ENCODE data around the gene SEC22A.

Gene SEC22A

GRCh38 chr3:123262226-123262625 is 60.5 kb downstream of the SEC22A start:
- H3K4me3 ChIP-seq (ENCODE audit: low read depth, low read length), result no peak overlapping the region
- H3K9me3 ChIP-seq (ENCODE audit: control insufficient read depth, low read length), result no peaks in the 10 kb centered on the region
- no peak for TF ChIP-seq CTCF (IDR thresholded peaks at IDR 0.05)
- no peak overlapping the region for H3K9ac ChIP-seq
- no peak overlapping the region for H2AFZ ChIP-seq
- H3K27ac ChIP-seq, result no peak overlapping the region
- no peaks in the 10 kb centered on the region for H3K36me3 ChIP-seq (ENCODE audit: control insufficient read depth, insufficient read depth, low read length)
- no peaks in the 10 kb centered on the region for H3K4me1 ChIP-seq
- H3K27me3 ChIP-seq (ENCODE audit: control insufficient read depth, insufficient read depth, low read length), result no peaks in the 10 kb centered on the region
- peak overlapping the region; percentile 50 for H3K4me2 ChIP-seq (ENCODE audit: low read length)
- H3K79me2 ChIP-seq, result no peaks in the 10 kb centered on the region

- H3K79me2 ChIP-seq, result no peaks in the 10 kb centered on the region
- no peak overlapping the region for H3K4me3 ChIP-seq (ENCODE audit: low read depth, low read length)
- TF ChIP-seq CTCF (IDR thresholded peaks at IDR 0.05), result no peak
- H3K4me1 ChIP-seq, result no peaks in the 10 kb centered on the region
- H3K4me2 ChIP-seq (ENCODE audit: low read length), result no peak overlapping the region
- no peak overlapping the region for H3K27ac ChIP-seq
- H2AFZ ChIP-seq, result no peak overlapping the region
- H3K36me3 ChIP-seq (ENCODE audit: control insufficient read depth, insufficient read depth, low read length), result no peaks in the 10 kb centered on the region
- H3K9me3 ChIP-seq (ENCODE audit: control insufficient read depth, low read length), result no peaks in the 10 kb centered on the region
- H3K27me3 ChIP-seq (ENCODE audit: control insufficient read depth, insufficient read depth, low read length), result no peaks in the 10 kb centered on the region
- no peak overlapping the region for H3K9ac ChIP-seq
Observed at GRCh38 chr3:123262868-123263267, 61.1 kb downstream of the SEC22A start.

- Histone ChIP-seq H3K4me3 (ENCODE audit: low read depth, low read length) (no peak overlapping the region), H3K27me3 (ENCODE audit: control insufficient read depth, insufficient read depth, low read length) (no peaks in the 10 kb centered on the region), H2AFZ (no peak overlapping the region), H3K79me2 (no peaks in the 10 kb centered on the region), H3K4me1 (no peaks in the 10 kb centered on the region), H3K27ac (no peak overlapping the region), H3K9me3 (ENCODE audit: control insufficient read depth, low read length) (no peaks in the 10 kb centered on the region), H3K36me3 (ENCODE audit: control insufficient read depth, insufficient read depth, low read length) (no peaks in the 10 kb centered on the region), H3K4me2 (ENCODE audit: low read length) (no peak overlapping the region), H3K9ac (no peak overlapping the region)
- TF ChIP-seq CTCF (IDR thresholded peaks at IDR 0.05), result no peak
Observed at GRCh38 chr3:123263941-123264340, 62.2 kb downstream of the SEC22A start.

- H3K36me3 ChIP-seq (ENCODE audit: control insufficient read depth, insufficient read depth, low read length), result no peaks in the 10 kb centered on the region
- H3K27ac ChIP-seq, result no peak overlapping the region
- no peaks in the 10 kb centered on the region for H3K79me2 ChIP-seq
- no peak for TF ChIP-seq CTCF (IDR thresholded peaks at IDR 0.05)
- H3K27me3 ChIP-seq (ENCODE audit: control insufficient read depth, insufficient read depth, low read length), result no peaks in the 10 kb centered on the region
- H3K4me1 ChIP-seq, result no peaks in the 10 kb centered on the region
- no peak overlapping the region for H2AFZ ChIP-seq
- no peak overlapping the region for H3K4me3 ChIP-seq (ENCODE audit: low read depth, low read length)
- no peak overlapping the region for H3K4me2 ChIP-seq (ENCODE audit: low read length)
- no peaks in the 10 kb centered on the region for H3K9me3 ChIP-seq (ENCODE audit: control insufficient read depth, low read length)
- H3K9ac ChIP-seq, result no peak overlapping the region
Observed at GRCh38 chr3:123267821-123268220, 66.1 kb downstream of the SEC22A start.

GRCh38 chr3:123270818-123271217 is 69.1 kb downstream of the SEC22A start:
- Histone ChIP-seq H3K27me3 (ENCODE audit: control insufficient read depth, insufficient read depth, low read length) (no peaks in the 10 kb centered on the region), H3K4me1 (no peaks in the 10 kb centered on the region), H3K9me3 (ENCODE audit: control insufficient read depth, low read length) (no peaks in the 10 kb centered on the region), H3K27ac (no peak overlapping the region), H3K9ac (no peak overlapping the region), H3K79me2 (no peaks in the 10 kb centered on the region), H3K36me3 (ENCODE audit: control insufficient read depth, insufficient read depth, low read length) (no peaks in the 10 kb centered on the region), H2AFZ (no peak overlapping the region), H3K4me3 (ENCODE audit: low read depth, low read length) (no peak overlapping the region), H3K4me2 (ENCODE audit: low read length) (no peak overlapping the region)
- no peak for TF ChIP-seq CTCF (IDR thresholded peaks at IDR 0.05)
